ENCODE data around the gene TFAP2C.

TFAP2C gene

DNA sequence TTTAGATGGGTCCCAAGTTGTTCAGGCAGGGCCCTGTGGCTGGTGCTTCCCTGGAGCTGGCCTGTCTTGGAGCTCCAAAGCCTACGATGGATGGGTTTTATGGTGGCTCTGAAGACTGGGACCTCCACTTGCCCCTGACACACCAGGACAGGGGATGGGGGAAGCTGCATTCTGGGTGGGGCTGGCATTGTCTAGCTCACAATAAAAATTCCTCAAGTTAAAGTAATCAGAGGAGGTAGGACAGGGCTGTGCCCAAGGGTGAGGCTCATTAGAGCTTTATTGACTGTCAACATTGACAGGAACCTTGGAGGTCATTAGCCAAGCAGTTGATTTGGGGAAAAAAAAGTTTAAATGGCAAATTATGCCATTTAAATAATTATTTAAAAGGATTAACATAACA is 35.7 kb downstream of the TFAP2C start:
- H3K79me2 ChIP-seq (ENCODE audit: insufficient read depth, low read length) = no peaks in the 10 kb centered on the region
- H4K20me1 ChIP-seq (ENCODE audit: insufficient read depth, low read length) = no peaks in the 10 kb centered on the region
- no peaks in the 10 kb centered on the region for H3K4me1 ChIP-seq (ENCODE audit: insufficient read depth, low read length)
- no peak overlapping the region for H3K4me2 ChIP-seq (ENCODE audit: insufficient read depth, low read length)
- H3K27ac ChIP-seq (ENCODE audit: low read length) = no peak overlapping the region
- no peak overlapping the region for H2AFZ ChIP-seq (ENCODE audit: low read depth, low read length)
- H3K4me3 ChIP-seq (ENCODE audit: low read depth in 1 of 2, low read length in 2 of 2) = no peak overlapping the region
- H3K9me3 ChIP-seq (ENCODE audit: insufficient read depth, low read length, severe bottlenecking) = no peaks in the 10 kb centered on the region
- no peak overlapping the region for H3K9ac ChIP-seq (ENCODE audit: low read depth, low read length)
- no peaks in the 10 kb centered on the region for H3K27me3 ChIP-seq (ENCODE audit: insufficient read depth, low read length, poor library complexity)
- ATAC-seq (ENCODE audit: insufficient read depth, low read depth) = no peak
- DNase-seq = no peak
- TF ChIP-seq EZH2 (IDR thresholded peaks at IDR 0.05; ENCODE audit: borderline replicate concordance, low read depth, low read length, severe bottlenecking) = no peak
- TF ChIP-seq, protein P1, sequence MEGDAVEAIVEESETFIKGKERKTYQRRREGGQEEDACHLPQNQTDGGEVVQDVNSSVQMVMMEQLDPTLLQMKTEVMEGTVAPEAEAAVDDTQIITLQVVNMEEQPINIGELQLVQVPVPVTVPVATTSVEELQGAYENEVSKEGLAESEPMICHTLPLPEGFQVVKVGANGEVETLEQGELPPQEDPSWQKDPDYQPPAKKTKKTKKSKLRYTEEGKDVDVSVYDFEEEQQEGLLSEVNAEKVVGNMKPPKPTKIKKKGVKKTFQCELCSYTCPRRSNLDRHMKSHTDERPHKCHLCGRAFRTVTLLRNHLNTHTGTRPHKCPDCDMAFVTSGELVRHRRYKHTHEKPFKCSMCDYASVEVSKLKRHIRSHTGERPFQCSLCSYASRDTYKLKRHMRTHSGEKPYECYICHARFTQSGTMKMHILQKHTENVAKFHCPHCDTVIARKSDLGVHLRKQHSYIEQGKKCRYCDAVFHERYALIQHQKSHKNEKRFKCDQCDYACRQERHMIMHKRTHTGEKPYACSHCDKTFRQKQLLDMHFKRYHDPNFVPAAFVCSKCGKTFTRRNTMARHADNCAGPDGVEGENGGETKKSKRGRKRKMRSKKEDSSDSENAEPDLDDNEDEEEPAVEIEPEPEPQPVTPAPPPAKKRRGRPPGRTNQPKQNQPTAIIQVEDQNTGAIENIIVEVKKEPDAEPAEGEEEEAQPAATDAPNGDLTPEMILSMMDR (IDR thresholded peaks at IDR 0.05; ENCODE audit: borderline replicate concordance, extremely low read depth, low read length, poor library complexity, severe bottlenecking) = no peak
- no peaks in the 10 kb centered on the region for H3K36me3 ChIP-seq (ENCODE audit: insufficient read depth, low read length)

- no peak for TF ChIP-seq EZH2 (IDR thresholded peaks at IDR 0.05; ENCODE audit: borderline replicate concordance, low read depth, low read length, severe bottlenecking)
- TF ChIP-seq, protein P1 (IDR thresholded peaks at IDR 0.05; ENCODE audit: borderline replicate concordance, extremely low read depth, low read length, poor library complexity, severe bottlenecking) = no peak
- H3K27ac ChIP-seq (ENCODE audit: low read length) = no peak overlapping the region
- no peaks in the 10 kb centered on the region for H3K27me3 ChIP-seq (ENCODE audit: insufficient read depth, low read length, poor library complexity)
- no peaks in the 10 kb centered on the region for H3K79me2 ChIP-seq (ENCODE audit: insufficient read depth, low read length)
- H3K4me3 ChIP-seq (ENCODE audit: low read depth in 1 of 2, low read length in 2 of 2) = no peak overlapping the region
- no peaks in the 10 kb centered on the region for H3K9me3 ChIP-seq (ENCODE audit: insufficient read depth, low read length, severe bottlenecking)
- no peaks in the 10 kb centered on the region for H4K20me1 ChIP-seq (ENCODE audit: insufficient read depth, low read length)
- H2AFZ ChIP-seq (ENCODE audit: low read depth, low read length) = no peak overlapping the region
- no peak for DNase-seq
- no peak overlapping the region for H3K4me2 ChIP-seq (ENCODE audit: insufficient read depth, low read length)
- no peaks in the 10 kb centered on the region for H3K36me3 ChIP-seq (ENCODE audit: insufficient read depth, low read length)
- no peaks in the 10 kb centered on the region for H3K4me1 ChIP-seq (ENCODE audit: insufficient read depth, low read length)
- ATAC-seq (ENCODE audit: insufficient read depth, low read depth) = no peak
- no peak overlapping the region for H3K9ac ChIP-seq (ENCODE audit: low read depth, low read length)
Observed at GRCh38 chr20:56665806-56666205, 36.7 kb downstream of the TFAP2C start.

DNA sequence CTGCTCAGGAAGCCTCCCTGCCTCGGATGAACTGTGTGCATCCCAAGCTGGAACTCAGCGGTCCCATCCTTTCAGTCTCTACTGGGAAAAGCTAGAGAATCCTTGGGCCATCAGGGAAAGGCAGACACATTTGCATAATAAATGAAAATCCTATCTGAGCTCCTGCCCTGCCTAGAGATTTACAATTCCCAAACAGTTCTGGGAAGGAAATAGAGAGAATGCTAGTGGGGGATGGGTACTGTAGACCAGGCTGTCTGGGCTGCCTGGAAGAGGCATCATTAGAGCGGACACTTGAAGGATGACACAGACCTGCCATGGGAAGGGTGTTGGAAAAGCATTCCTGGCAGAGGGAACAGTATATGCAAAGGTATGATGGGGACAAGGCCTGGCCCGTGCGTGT is 44.3 kb downstream of the TFAP2C start:
- no peak overlapping the region for H3K27ac ChIP-seq (ENCODE audit: low read length)
- H3K36me3 ChIP-seq (ENCODE audit: insufficient read depth, low read length) = no peaks in the 10 kb centered on the region
- DNase-seq (no peak), ATAC-seq (ENCODE audit: insufficient read depth, low read depth) (no peak)
- H3K4me2 ChIP-seq (ENCODE audit: insufficient read depth, low read length) = no peak overlapping the region
- no peaks in the 10 kb centered on the region for H3K27me3 ChIP-seq (ENCODE audit: insufficient read depth, low read length, poor library complexity)
- no peak overlapping the region for H3K4me3 ChIP-seq (ENCODE audit: low read depth in 1 of 2, low read length in 2 of 2)
- H3K79me2 ChIP-seq (ENCODE audit: insufficient read depth, low read length) = no peaks in the 10 kb centered on the region
- TF ChIP-seq EZH2 (IDR thresholded peaks at IDR 0.05; ENCODE audit: borderline replicate concordance, low read depth, low read length, severe bottlenecking) = no peak
- TF ChIP-seq, protein P1 (IDR thresholded peaks at IDR 0.05; ENCODE audit: borderline replicate concordance, extremely low read depth, low read length, poor library complexity, severe bottlenecking) = no peak
- no peaks in the 10 kb centered on the region for H4K20me1 ChIP-seq (ENCODE audit: insufficient read depth, low read length)
- no peaks in the 10 kb centered on the region for H3K9me3 ChIP-seq (ENCODE audit: insufficient read depth, low read length, severe bottlenecking)
- H3K9ac ChIP-seq (ENCODE audit: low read depth, low read length) = no peak overlapping the region
- no peak overlapping the region for H2AFZ ChIP-seq (ENCODE audit: low read depth, low read length)
- H3K4me1 ChIP-seq (ENCODE audit: insufficient read depth, low read length) = no peaks in the 10 kb centered on the region

GRCh38 chr20:56676001-56676400 is 46.9 kb downstream of the TFAP2C start:
- Histone ChIP-seq H3K9me3 (ENCODE audit: insufficient read depth, low read length, severe bottlenecking) (no peaks in the 10 kb centered on the region), H3K9ac (ENCODE audit: low read depth, low read length) (no peak overlapping the region), H3K4me2 (ENCODE audit: insufficient read depth, low read length) (no peak overlapping the region), H3K4me3 (ENCODE audit: low read depth in 1 of 2, low read length in 2 of 2) (no peak overlapping the region), H3K36me3 (ENCODE audit: insufficient read depth, low read length) (no peaks in the 10 kb centered on the region), H2AFZ (ENCODE audit: low read depth, low read length) (no peak overlapping the region), H3K27ac (ENCODE audit: low read length) (no peak overlapping the region), H3K27me3 (ENCODE audit: insufficient read depth, low read length, poor library complexity) (no peaks in the 10 kb centered on the region), H3K79me2 (ENCODE audit: insufficient read depth, low read length) (no peaks in the 10 kb centered on the region), H4K20me1 (ENCODE audit: insufficient read depth, low read length) (peaks cover 6% of the 10 kb centered on the region; the same call in 1 of the 2 replicates), H3K4me1 (ENCODE audit: insufficient read depth, low read length) (no peaks in the 10 kb centered on the region)
- no peak for TF ChIP-seq EZH2 (IDR thresholded peaks at IDR 0.05; ENCODE audit: borderline replicate concordance, low read depth, low read length, severe bottlenecking)
- TF ChIP-seq, protein P1 (IDR thresholded peaks at IDR 0.05; ENCODE audit: borderline replicate concordance, extremely low read depth, low read length, poor library complexity, severe bottlenecking) = peak; percentile 29
- ATAC-seq (ENCODE audit: insufficient read depth, low read depth) = peak; percentile 99
- peak; percentile 79 for DNase-seq

Measured in DND-41 (cell line).